Stimulated activated CD4-positive, alpha-beta T cell treated with anti-CD3 and anti-CD28 coated beads, Interleukin-1b, Interleukin-23, amount 100 ng/mL, for 4 hours (primary cell): Measurements from ENCODE around the gene PRKCE.

Experiments used
- DNase-seq, 2 donors: peaks; one replicate each; pipeline ENCODE4 v3.0.0-alpha.2; 2020; ENCODE audit warnings: low read depth in 2 of 2

The PRKCE gene

GRCh38 chr2:45859682-45860081 is 208.2 kb downstream of the PRKCE start:
- DNase-seq = no peak

GRCh38 chr2:45860136-45861121 is 209.0 kb downstream of the PRKCE start:
- no peak for DNase-seq

GRCh38 chr2:45862843-45863242 is 211.4 kb downstream of the PRKCE start:
- no peak for DNase-seq

- no peak for DNase-seq
Observed at GRCh38 chr2:45864121-45864520, 212.6 kb downstream of the PRKCE start.

GRCh38 chr2:45867349-45867748 is 215.9 kb downstream of the PRKCE start:
- no peak for DNase-seq

GRCh38 chr2:45867800-45868199 is 216.3 kb downstream of the PRKCE start:
- DNase-seq = no peak

GRCh38 chr2:45869165-45869501 is 217.7 kb downstream of the PRKCE start:
- no peak for DNase-seq

GRCh38 chr2:45871025-45871424 is 219.6 kb downstream of the PRKCE start:
- no peak for DNase-seq

- DNase-seq = no peak
Observed at GRCh38 chr2:45871541-45871940, 220.1 kb downstream of the PRKCE start.

GRCh38 chr2:45872211-45872610 is 220.7 kb downstream of the PRKCE start:
- DNase-seq = no peak

- no peak for DNase-seq
Observed at GRCh38 chr2:45874344-45874743, 222.9 kb downstream of the PRKCE start.

GRCh38 chr2:45876611-45877010 is 225.1 kb downstream of the PRKCE start:
- DNase-seq = no peak

GRCh38 chr2:45879406-45879805 is 227.9 kb downstream of the PRKCE start:
- no peak for DNase-seq

- DNase-seq = no peak
Observed at GRCh38 chr2:45879936-45880335, 228.5 kb downstream of the PRKCE start.

GRCh38 chr2:45881970-45882581 is 230.6 kb downstream of the PRKCE start:
- DNase-seq = no peak

GRCh38 chr2:45882707-45883602 is 231.5 kb downstream of the PRKCE start:
- DNase-seq = no peak

- no peak for DNase-seq
Observed at GRCh38 chr2:45883603-45884000, 232.1 kb downstream of the PRKCE start.

- DNase-seq = no peak
Observed at GRCh38 chr2:45884126-45884525, 232.7 kb downstream of the PRKCE start.

- DNase-seq = no peak
Observed at GRCh38 chr2:45885171-45885621, 233.7 kb downstream of the PRKCE start.

GRCh38 chr2:45886171-45886663 is 234.7 kb downstream of the PRKCE start:
- no peak for DNase-seq

GRCh38 chr2:45888167-45888566 is 236.7 kb downstream of the PRKCE start:
- no peak for DNase-seq

GRCh38 chr2:45888641-45889040 is 237.2 kb downstream of the PRKCE start:
- no peak for DNase-seq
